ENCODE measurements around the gene AUTS2. TPM values are rescaled to one million over a fixed set of nuclear protein-coding genes. Genes with fewer than 3 reads are reported as not detected.

AUTS2 gene
- total and polyA plus RNA-seq, 2 of the 8 experiments (the other 6 are each of a cell fraction or from before 2014, with no cell fraction given) = 25.9 to 101 TPM

GRCh38 chr7:70132852-70133690 is 534.8 kb downstream of the AUTS2 start:
- DNase-seq (ENCODE audit: low read depth in 1 of 2, low spot score in 2 of 2) (no peak), FAIRE-seq (no peak)
- H3K4me2 ChIP-seq (ENCODE audit: insufficient read depth in 1 of 2, low read depth in 2 of 2, low read length in 2 of 2) = no peak overlapping the region
- no peak overlapping the region for H4K91ac ChIP-seq (replicated peaks; ENCODE audit: insufficient read length, low read length)
- no peaks in the 10 kb centered on the region for H4K20me1 ChIP-seq (replicated peaks in 1 of 2; ENCODE audit: control insufficient read depth in 1 of 2, insufficient read depth in 2 of 2, low read length in 2 of 2)
- H3K27me3 ChIP-seq (replicated peaks in 1 of 4; ENCODE audit: control insufficient read depth in 3 of 4, extremely low read depth in 1 of 4, insufficient read depth in 3 of 4, low read length in 3 of 4) = no peaks in the 10 kb centered on the region
- no peak overlapping the region for H2AK5ac ChIP-seq (ENCODE audit: low read depth, low read length)
- no peak overlapping the region for H3K23ac ChIP-seq (ENCODE audit: insufficient read length)
- no peaks in the 10 kb centered on the region for H3K36me3 ChIP-seq (ENCODE audit: control insufficient read depth in 2 of 4, insufficient read depth in 4 of 4, low read length in 3 of 4)
- no peak overlapping the region for H4K5ac ChIP-seq (ENCODE audit: insufficient read length, low read depth, low read length)
- H2AFZ ChIP-seq (ENCODE audit: low read length) = no peak overlapping the region
- H3K4me3 ChIP-seq (ENCODE audit: extremely low read depth in 1 of 4, insufficient read depth in 2 of 4, low read depth in 3 of 4, low read length in 4 of 4) = no peak overlapping the region
- no peak overlapping the region for H2BK120ac ChIP-seq (replicated peaks; ENCODE audit: low read depth, low read length)
- no peak overlapping the region for H3K56ac ChIP-seq (replicated peaks; ENCODE audit: insufficient read length, low read depth, low read length)
- no peak overlapping the region for H3K18ac ChIP-seq (ENCODE audit: extremely low read depth, low read length)
- CTCF ChIA-PET (ENCODE audit: partially characterized antibody) = interaction anchor here (0.9 to 1.2 kb wide), 2 partner anchors 10 to 20 kb away, joined by 3 to 4 read pairs; no protein-coding TSS in a partner anchor
- POLR2A ChIA-PET (ENCODE audit: partially characterized antibody) = interaction anchor here (0.8 to 1.0 kb wide), 2 partner anchors 17 to 23 kb away, joined by 3 to 4 read pairs; no protein-coding TSS in a partner anchor
- no peak overlapping the region for H2BK12ac ChIP-seq (ENCODE audit: low read depth, low read length)
- no peak overlapping the region for H2BK20ac ChIP-seq (ENCODE audit: low read length)
- H2BK15ac ChIP-seq (ENCODE audit: low read length) = no peak overlapping the region
- H4K8ac ChIP-seq (ENCODE audit: extremely low read depth, insufficient read depth, low read length) = no peak overlapping the region
- H3K14ac ChIP-seq (ENCODE audit: insufficient read length) = no peak overlapping the region
- H3K79me2 ChIP-seq (ENCODE audit: control insufficient read depth in 1 of 2, insufficient read depth in 2 of 2, low read length in 2 of 2) = no peaks in the 10 kb centered on the region
- WGBS, 2 experiments (ENCODE audit: extremely low coverage in 1 of 2, insufficient coverage in 1 of 2, insufficient read length in 1 of 2, insufficient replicate concordance in 2 of 2, low coverage in 1 of 2, low lambda C conversion rate in 2 of 2, missing lambda C conversion rate in 1 of 2) = 69% methylated on average over 1 of the region's 1 CpG; no CpG with 5 or more reads in 1 of the 2 experiments
- H3K9ac ChIP-seq (replicated peaks in 1 of 4; ENCODE audit: extremely low read depth in 1 of 4, low read depth in 3 of 4, low read length in 3 of 4) = no peak overlapping the region
- H3K23me2 ChIP-seq (ENCODE audit: low read depth, low read length) = no peaks in the 10 kb centered on the region
- H3K4ac ChIP-seq (replicated peaks; ENCODE audit: insufficient read length, low read depth, low read length) = no peak overlapping the region
- no peak overlapping the region for H2BK5ac ChIP-seq (ENCODE audit: low read depth, low read length)
- H3K79me1 ChIP-seq (ENCODE audit: low read depth, low read length) = no peaks in the 10 kb centered on the region
- H3K9me3 ChIP-seq (ENCODE audit: insufficient read depth in 2 of 2, low read depth in 1 of 2, low read length in 1 of 2) = no peaks in the 10 kb centered on the region
- peaks cover 0 to 4% (median 2%) of the 10 kb centered on the region in 4 experiments; a peak in 2 of 7 replicates for H3K4me1 ChIP-seq (replicated peaks in 1 of 4; ENCODE audit: control insufficient read depth in 3 of 4, insufficient read depth in 4 of 4, low read length in 3 of 4)
- H3K27ac ChIP-seq (ENCODE audit: low read depth, low read length) = no peak overlapping the region
- TF ChIP-seq, protein P1, sequence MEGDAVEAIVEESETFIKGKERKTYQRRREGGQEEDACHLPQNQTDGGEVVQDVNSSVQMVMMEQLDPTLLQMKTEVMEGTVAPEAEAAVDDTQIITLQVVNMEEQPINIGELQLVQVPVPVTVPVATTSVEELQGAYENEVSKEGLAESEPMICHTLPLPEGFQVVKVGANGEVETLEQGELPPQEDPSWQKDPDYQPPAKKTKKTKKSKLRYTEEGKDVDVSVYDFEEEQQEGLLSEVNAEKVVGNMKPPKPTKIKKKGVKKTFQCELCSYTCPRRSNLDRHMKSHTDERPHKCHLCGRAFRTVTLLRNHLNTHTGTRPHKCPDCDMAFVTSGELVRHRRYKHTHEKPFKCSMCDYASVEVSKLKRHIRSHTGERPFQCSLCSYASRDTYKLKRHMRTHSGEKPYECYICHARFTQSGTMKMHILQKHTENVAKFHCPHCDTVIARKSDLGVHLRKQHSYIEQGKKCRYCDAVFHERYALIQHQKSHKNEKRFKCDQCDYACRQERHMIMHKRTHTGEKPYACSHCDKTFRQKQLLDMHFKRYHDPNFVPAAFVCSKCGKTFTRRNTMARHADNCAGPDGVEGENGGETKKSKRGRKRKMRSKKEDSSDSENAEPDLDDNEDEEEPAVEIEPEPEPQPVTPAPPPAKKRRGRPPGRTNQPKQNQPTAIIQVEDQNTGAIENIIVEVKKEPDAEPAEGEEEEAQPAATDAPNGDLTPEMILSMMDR (IDR thresholded peaks at IDR 0.05; ENCODE audit: control extremely low read depth in 1 of 3, insufficient read depth in 1 of 3, low read depth in 1 of 3, low read length in 3 of 3) = no peak
- no peak for TF ChIP-seq RFX5 (IDR thresholded peaks at IDR 0.05; ENCODE audit: borderline replicate concordance, low read depth, low read length)
- no peak for TF ChIP-seq NRF1 (IDR thresholded peaks at IDR 0.05; ENCODE audit: low read depth, low read length)
- no peak for TF ChIP-seq JUND (IDR thresholded peaks at IDR 0.05; ENCODE audit: low read length)
- no peak for TF ChIP-seq SAP30 (IDR thresholded peaks at IDR 0.05; ENCODE audit: insufficient read depth, insufficient replicate concordance, low read length)
- no peak for TF ChIP-seq TAF1 (IDR thresholded peaks at IDR 0.05; ENCODE audit: low read depth, low read length)
- TF ChIP-seq POLR2A (IDR thresholded peaks at IDR 0.05; ENCODE audit: control extremely low read depth in 1 of 2, low read depth in 2 of 2, low read length in 2 of 2) = no peak
- TF ChIP-seq SP2 (IDR thresholded peaks at IDR 0.05; ENCODE audit: low read length) = no peak
- no peak for TF ChIP-seq BACH1 (IDR thresholded peaks at IDR 0.05; ENCODE audit: low read length)
- TF ChIP-seq RNF2 (IDR thresholded peaks at IDR 0.05; ENCODE audit: borderline replicate concordance, low read depth, low read length, missing control alignments, poor library complexity, severe bottlenecking) = no peak
